ENCODE data around the gene DMBT1. TPM values are rescaled to one million over a fixed set of nuclear protein-coding genes. Genes with fewer than 3 reads are reported as not detected.

DMBT1 gene
- total RNA-seq, 1 donor from 2014 or later = not detected

DNA sequence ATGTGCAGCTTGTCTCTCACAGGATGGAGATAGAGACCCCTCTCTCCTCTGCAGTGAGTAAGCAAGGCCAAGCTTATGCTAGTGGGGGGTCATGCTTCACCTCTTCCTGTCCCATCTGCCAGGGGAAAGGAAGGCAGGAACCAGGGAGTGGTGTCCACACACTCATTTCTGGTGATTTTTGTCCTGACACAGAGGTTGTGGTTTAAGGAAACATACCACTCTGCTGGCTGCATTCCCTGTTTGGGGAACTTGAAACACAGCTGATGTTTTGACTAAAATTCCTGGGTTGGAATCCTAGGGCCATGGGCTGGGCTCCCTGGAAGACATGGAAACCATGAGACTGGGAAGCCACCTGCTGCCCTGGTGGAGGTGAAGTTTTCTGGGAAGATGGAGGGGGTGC is 117.7 kb downstream of the DMBT1 start:
- no peaks in the 10 kb centered on the region for H3K4me1 ChIP-seq (ENCODE audit: insufficient read depth, low read length)
- no peaks in the 10 kb centered on the region for H3K27me3 ChIP-seq (ENCODE audit: insufficient read depth, low read length)
- H4K20me1 ChIP-seq (ENCODE audit: insufficient read depth, low read length) = no peaks in the 10 kb centered on the region
- H3K36me3 ChIP-seq (ENCODE audit: insufficient read depth, low read length) = no peaks in the 10 kb centered on the region
- H3K4me2 ChIP-seq (ENCODE audit: low read length) = no peak overlapping the region
- no peaks in the 10 kb centered on the region for H3K9me3 Mint-ChIP-seq (ENCODE audit: unreplicated experiment)
- H3K4me3 ChIP-seq (ENCODE audit: insufficient read depth, low read depth, low read length) = no peak overlapping the region
- H3K27ac ChIP-seq (ENCODE audit: low read depth, low read length) = no peak overlapping the region
- no peak for FAIRE-seq
- no peak for DNase-seq (ENCODE audit: low read depth)
- H3K27ac Mint-ChIP-seq (ENCODE audit: unreplicated experiment) = no peak overlapping the region
- no peaks in the 10 kb centered on the region for H3K79me2 ChIP-seq (ENCODE audit: insufficient read depth, low read length)
- H3K9me3 ChIP-seq (ENCODE audit: insufficient read depth, low read depth, low read length) = no peaks in the 10 kb centered on the region
- no peak overlapping the region for H2AFZ ChIP-seq (ENCODE audit: low read depth, low read length)
- TF ChIP-seq CTCF (IDR thresholded peaks at IDR 0.05; ENCODE audit: insufficient read depth, low read depth, low read length) = no peak
- TF ChIP-seq EZH2 (IDR thresholded peaks at IDR 0.05; ENCODE audit: insufficient read depth, low read length) = no peak
- H3K27me3 Mint-ChIP-seq (ENCODE audit: low read depth, unreplicated experiment) = peaks cover 30% of the 10 kb centered on the region
- H3K4me3 Mint-ChIP-seq (ENCODE audit: unreplicated experiment) = no peak overlapping the region
- H3K4me1 Mint-ChIP-seq (ENCODE audit: low read depth, unreplicated experiment) = peaks cover 4% of the 10 kb centered on the region
- H3K9ac ChIP-seq (ENCODE audit: low read length) = no peak overlapping the region
- H3K36me3 Mint-ChIP-seq (ENCODE audit: low read depth, unreplicated experiment) = no peaks in the 10 kb centered on the region

DNA sequence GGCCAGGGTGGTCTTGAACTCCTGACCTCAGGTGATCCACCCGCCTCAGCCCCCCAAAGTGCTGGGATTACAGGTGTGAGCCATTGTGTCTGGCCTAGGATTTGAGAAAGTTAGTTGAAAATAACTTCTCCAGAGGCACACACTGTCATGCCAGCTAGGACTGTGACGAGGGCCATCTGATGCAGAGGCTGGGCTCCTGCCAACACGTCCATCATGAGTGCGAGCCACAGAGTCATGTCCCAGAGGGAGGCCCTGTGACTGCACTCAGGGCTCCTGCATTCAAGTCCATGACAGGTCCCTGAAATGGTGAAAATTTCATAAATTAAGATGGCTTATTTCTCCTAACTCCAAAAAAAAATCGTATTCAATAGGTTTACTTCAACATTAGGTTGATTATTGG is 122.0 kb downstream of the DMBT1 start:
- H3K4me1 ChIP-seq (ENCODE audit: insufficient read depth, low read length) = no peaks in the 10 kb centered on the region
- peaks cover 1% of the 10 kb centered on the region for H3K9me3 Mint-ChIP-seq (ENCODE audit: unreplicated experiment)
- H3K4me3 ChIP-seq (ENCODE audit: insufficient read depth, low read depth, low read length) = no peak overlapping the region
- DNase-seq (ENCODE audit: low read depth) (no peak), FAIRE-seq (no peak)
- H3K27me3 Mint-ChIP-seq (ENCODE audit: low read depth, unreplicated experiment) = peaks cover 25% of the 10 kb centered on the region
- H3K9ac ChIP-seq (ENCODE audit: low read length) = no peak overlapping the region
- H3K36me3 Mint-ChIP-seq (ENCODE audit: low read depth, unreplicated experiment) = no peaks in the 10 kb centered on the region
- peaks cover 4% of the 10 kb centered on the region for H3K4me1 Mint-ChIP-seq (ENCODE audit: low read depth, unreplicated experiment)
- TF ChIP-seq EZH2 (IDR thresholded peaks at IDR 0.05; ENCODE audit: insufficient read depth, low read length) (no peak), CTCF (IDR thresholded peaks at IDR 0.05; ENCODE audit: insufficient read depth, low read depth, low read length) (no peak)
- H4K20me1 ChIP-seq (ENCODE audit: insufficient read depth, low read length) = no peaks in the 10 kb centered on the region
- H3K79me2 ChIP-seq (ENCODE audit: insufficient read depth, low read length) = no peaks in the 10 kb centered on the region
- peaks cover 5% of the 10 kb centered on the region for H3K9me3 ChIP-seq (ENCODE audit: insufficient read depth, low read depth, low read length)
- H3K36me3 ChIP-seq (ENCODE audit: insufficient read depth, low read length) = no peaks in the 10 kb centered on the region
- no peak overlapping the region for H3K4me3 Mint-ChIP-seq (ENCODE audit: unreplicated experiment)
- no peaks in the 10 kb centered on the region for H3K27me3 ChIP-seq (ENCODE audit: insufficient read depth, low read length)
- H3K4me2 ChIP-seq (ENCODE audit: low read length) = no peak overlapping the region
- H2AFZ ChIP-seq (ENCODE audit: low read depth, low read length) = no peak overlapping the region
- H3K27ac ChIP-seq (ENCODE audit: low read depth, low read length) = no peak overlapping the region
- H3K27ac Mint-ChIP-seq (ENCODE audit: unreplicated experiment) = no peak overlapping the region

- no peaks in the 10 kb centered on the region for H3K79me2 ChIP-seq (ENCODE audit: insufficient read depth, low read length)
- H3K4me3 ChIP-seq (ENCODE audit: insufficient read depth, low read depth, low read length) = no peak overlapping the region
- no peak overlapping the region for H3K4me3 Mint-ChIP-seq (ENCODE audit: unreplicated experiment)
- no peaks in the 10 kb centered on the region for H3K4me1 ChIP-seq (ENCODE audit: insufficient read depth, low read length)
- peaks cover 26% of the 10 kb centered on the region for H3K27me3 Mint-ChIP-seq (ENCODE audit: low read depth, unreplicated experiment)
- no peak for FAIRE-seq
- no peak overlapping the region for H3K27ac ChIP-seq (ENCODE audit: low read depth, low read length)
- TF ChIP-seq CTCF (IDR thresholded peaks at IDR 0.05; ENCODE audit: insufficient read depth, low read depth, low read length) = no peak
- TF ChIP-seq EZH2 (IDR thresholded peaks at IDR 0.05; ENCODE audit: insufficient read depth, low read length) = no peak
- H4K20me1 ChIP-seq (ENCODE audit: insufficient read depth, low read length) = no peaks in the 10 kb centered on the region
- peaks cover 5% of the 10 kb centered on the region for H3K9me3 ChIP-seq (ENCODE audit: insufficient read depth, low read depth, low read length)
- no peaks in the 10 kb centered on the region for H3K36me3 ChIP-seq (ENCODE audit: insufficient read depth, low read length)
- no peaks in the 10 kb centered on the region for H3K27me3 ChIP-seq (ENCODE audit: insufficient read depth, low read length)
- no peaks in the 10 kb centered on the region for H3K36me3 Mint-ChIP-seq (ENCODE audit: low read depth, unreplicated experiment)
- H3K4me1 Mint-ChIP-seq (ENCODE audit: low read depth, unreplicated experiment) = no peaks in the 10 kb centered on the region
- H3K4me2 ChIP-seq (ENCODE audit: low read length) = no peak overlapping the region
- H2AFZ ChIP-seq (ENCODE audit: low read depth, low read length) = no peak overlapping the region
- no peak overlapping the region for H3K27ac Mint-ChIP-seq (ENCODE audit: unreplicated experiment)
- DNase-seq (ENCODE audit: low read depth) = no peak
- H3K9ac ChIP-seq (ENCODE audit: low read length) = no peak overlapping the region
- H3K9me3 Mint-ChIP-seq (ENCODE audit: unreplicated experiment) = peaks cover 1% of the 10 kb centered on the region
Observed at GRCh38 chr10:122688293-122688989, 127.9 kb downstream of the DMBT1 start.
